Parathyroid adenoma (tissue), 2 donors: ENCODE measurements around the gene PARS2.

Source experiments
- H2AFZ ChIP-seq: fragments of 300-600 bp; sonication (generic); one replicate; pipeline ENCODE4 v1.7.0; 2017; ENCODE audit warnings: antibody characterized with exemption, mild to moderate bottlenecking
- H3K27ac ChIP-seq: fragments of 300-600 bp; sonication (generic); one replicate; pipeline ENCODE4 v1.7.0; 2017
- H3K27me3 ChIP-seq: fragments of 300-600 bp; sonication (generic); one replicate; pipeline ENCODE4 v1.7.0; 2017; ENCODE audit warnings: low read length; ENCODE audit not compliant: control insufficient read depth, insufficient read depth
- H3K36me3 ChIP-seq: fragments of 300-600 bp; sonication (generic); one replicate; pipeline ENCODE4 v1.7.0; 2017; ENCODE audit warnings: low read length; ENCODE audit not compliant: control insufficient read depth, insufficient read depth
- H3K4me1 ChIP-seq: fragments of 300-600 bp; sonication (generic); one replicate; pipeline ENCODE4 v1.7.0; 2017; ENCODE audit warnings: control low read depth
- H3K4me2 ChIP-seq: fragments of 300-600 bp; sonication (generic); one replicate; pipeline ENCODE4 v1.7.0; 2017; ENCODE audit warnings: low read length
- H3K4me3 ChIP-seq: fragments of 300-600 bp; sonication (generic); one replicate; pipeline ENCODE4 v1.7.0; 2017; ENCODE audit warnings: low read depth, low read length
- H3K79me2 ChIP-seq: fragments of 300-600 bp; sonication (generic); one replicate; pipeline ENCODE4 v1.7.0; 2017; ENCODE audit warnings: control low read depth
- H3K9ac ChIP-seq: fragments of 300-600 bp; sonication (generic); one replicate; pipeline ENCODE4 v1.7.0; 2017; ENCODE audit warnings: mild to moderate bottlenecking
- H3K9me3 ChIP-seq: fragments of 300-600 bp; sonication (generic); one replicate; pipeline ENCODE4 v1.7.0; 2017; ENCODE audit warnings: low read length; ENCODE audit not compliant: control insufficient read depth
- TF ChIP-seq, protein P1 (sequence below): fragments of 300-600 bp; sonication (generic); IDR thresholded peaks from one replicate; pipeline ENCODE4 v1.7.0; 2017; ENCODE audit warnings: antibody characterized with exemption, mild to moderate bottlenecking
- donor health status: primary hyperparathyroidism.

The PARS2 gene

DNA sequence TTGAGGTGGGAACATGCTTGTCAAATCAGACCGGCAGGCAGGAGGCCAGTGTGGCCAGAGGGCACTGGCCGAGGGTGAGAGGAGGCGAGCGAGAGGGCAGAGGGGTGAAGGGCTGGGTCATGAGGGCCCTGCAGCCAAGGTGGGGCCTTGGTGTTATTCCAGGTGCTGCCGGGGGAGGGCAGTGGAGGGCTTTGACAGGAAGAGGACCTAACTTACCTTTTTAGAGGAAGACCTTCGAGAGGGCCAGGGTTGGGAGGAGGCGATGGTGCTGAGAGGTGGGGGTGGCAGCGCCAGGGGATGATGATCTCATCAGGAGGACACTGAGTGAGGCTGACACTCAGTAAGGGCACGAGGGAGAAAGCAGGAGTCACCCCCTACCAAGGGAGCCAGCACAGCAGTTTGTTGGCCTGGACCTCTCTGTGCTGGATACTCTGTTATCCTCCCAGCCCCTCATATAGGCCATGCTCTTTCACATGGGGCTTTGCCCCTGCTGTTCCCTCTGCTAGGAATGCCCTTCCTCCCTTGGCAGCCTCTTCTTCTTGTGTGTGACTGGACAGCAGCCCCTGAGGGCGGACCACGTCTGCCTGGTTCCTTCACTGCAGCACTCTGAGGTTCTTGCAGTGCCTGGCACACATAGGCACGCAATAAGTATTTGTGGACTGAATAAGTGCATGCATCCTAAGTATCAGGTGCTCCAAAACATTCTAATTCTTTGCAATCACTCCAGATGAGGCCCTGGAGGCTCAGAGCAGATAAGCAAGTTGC lies 44.3 kb upstream of the PARS2 start:
- Histone ChIP-seq H3K4me1 (no peaks in the 10 kb centered on the region), H3K4me3 (no peak overlapping the region), H2AFZ (no peak overlapping the region), H3K27me3 (no peaks in the 10 kb centered on the region), H3K4me2 (no peak overlapping the region), H3K9ac (no peak overlapping the region), H3K36me3 (no peaks in the 10 kb centered on the region), H3K9me3 (no peaks in the 10 kb centered on the region), H3K79me2 (no peaks in the 10 kb centered on the region), H3K27ac (no peak overlapping the region)
- TF ChIP-seq, protein P1, sequence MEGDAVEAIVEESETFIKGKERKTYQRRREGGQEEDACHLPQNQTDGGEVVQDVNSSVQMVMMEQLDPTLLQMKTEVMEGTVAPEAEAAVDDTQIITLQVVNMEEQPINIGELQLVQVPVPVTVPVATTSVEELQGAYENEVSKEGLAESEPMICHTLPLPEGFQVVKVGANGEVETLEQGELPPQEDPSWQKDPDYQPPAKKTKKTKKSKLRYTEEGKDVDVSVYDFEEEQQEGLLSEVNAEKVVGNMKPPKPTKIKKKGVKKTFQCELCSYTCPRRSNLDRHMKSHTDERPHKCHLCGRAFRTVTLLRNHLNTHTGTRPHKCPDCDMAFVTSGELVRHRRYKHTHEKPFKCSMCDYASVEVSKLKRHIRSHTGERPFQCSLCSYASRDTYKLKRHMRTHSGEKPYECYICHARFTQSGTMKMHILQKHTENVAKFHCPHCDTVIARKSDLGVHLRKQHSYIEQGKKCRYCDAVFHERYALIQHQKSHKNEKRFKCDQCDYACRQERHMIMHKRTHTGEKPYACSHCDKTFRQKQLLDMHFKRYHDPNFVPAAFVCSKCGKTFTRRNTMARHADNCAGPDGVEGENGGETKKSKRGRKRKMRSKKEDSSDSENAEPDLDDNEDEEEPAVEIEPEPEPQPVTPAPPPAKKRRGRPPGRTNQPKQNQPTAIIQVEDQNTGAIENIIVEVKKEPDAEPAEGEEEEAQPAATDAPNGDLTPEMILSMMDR: no peak

DNA sequence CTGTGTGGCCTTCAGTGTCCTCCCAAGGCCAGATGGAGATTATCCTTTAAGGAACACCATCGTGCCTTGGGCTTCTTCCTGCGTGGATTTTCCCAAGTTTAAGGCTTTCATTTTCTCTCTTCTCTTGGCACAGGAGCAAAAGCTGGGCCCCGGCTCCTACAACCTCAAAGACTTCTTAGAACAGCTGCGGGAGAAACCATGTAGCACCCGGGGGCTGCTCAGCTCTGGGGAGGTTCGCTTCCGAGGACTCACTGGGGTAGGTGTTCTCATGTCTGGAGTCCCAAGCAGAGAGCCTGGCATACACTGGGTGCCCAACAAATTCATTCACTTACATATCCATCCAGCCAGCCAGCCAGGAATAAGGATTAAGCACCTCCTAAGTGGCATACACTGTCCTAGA lies 43.4 kb upstream of the PARS2 start:
- Histone ChIP-seq H3K79me2 (no peaks in the 10 kb centered on the region), H3K4me3 (no peak overlapping the region), H3K27me3 (no peaks in the 10 kb centered on the region), H3K9ac (no peak overlapping the region), H3K36me3 (no peaks in the 10 kb centered on the region), H3K4me1 (no peaks in the 10 kb centered on the region), H3K4me2 (no peak overlapping the region), H3K9me3 (no peaks in the 10 kb centered on the region), H2AFZ (no peak overlapping the region), H3K27ac (no peak overlapping the region)
- TF ChIP-seq, protein P1: no peak

DNA sequence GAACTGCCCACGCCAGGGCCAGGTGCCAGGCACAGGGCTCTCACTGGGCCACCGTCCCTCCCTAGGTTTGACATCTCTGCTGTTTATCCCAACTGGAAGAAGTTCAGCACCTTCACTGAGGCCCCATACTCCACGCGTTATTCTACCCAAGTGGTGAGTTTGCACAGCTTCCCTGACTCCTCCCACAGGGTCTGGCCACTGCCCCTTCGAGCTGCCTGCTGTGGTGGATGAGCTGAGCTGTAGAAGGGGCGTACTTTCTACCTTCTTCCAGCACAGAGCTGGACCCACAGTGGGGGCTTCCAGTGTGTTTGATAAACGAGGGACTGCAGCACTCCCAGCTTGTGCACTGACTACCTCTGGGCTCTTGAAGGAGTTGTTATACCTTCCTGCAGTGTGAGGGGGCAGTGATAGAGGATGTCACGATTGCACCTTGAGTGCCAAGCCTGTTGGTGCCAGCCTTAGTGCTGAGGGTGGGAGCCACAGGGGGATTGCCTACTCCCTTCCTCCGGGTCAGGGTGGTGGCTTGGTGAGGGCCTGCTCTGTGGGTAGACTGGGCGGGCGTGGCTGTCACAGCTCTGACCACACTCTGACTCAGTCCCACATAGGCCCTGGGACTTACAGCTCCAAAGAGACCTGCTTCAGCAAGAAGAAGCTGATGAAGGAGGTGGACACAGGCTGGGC lies 42.7 kb upstream of the PARS2 start:
- no peaks in the 10 kb centered on the region for H3K9me3 ChIP-seq
- TF ChIP-seq, protein P1: no peak
- no peaks in the 10 kb centered on the region for H3K36me3 ChIP-seq
- no peak overlapping the region for H3K4me2 ChIP-seq
- H3K79me2 ChIP-seq: no peaks in the 10 kb centered on the region
- no peak overlapping the region for H3K9ac ChIP-seq
- H3K4me1 ChIP-seq: no peaks in the 10 kb centered on the region
- H3K27me3 ChIP-seq: no peaks in the 10 kb centered on the region
- no peak overlapping the region for H3K27ac ChIP-seq
- H3K4me3 ChIP-seq: no peak overlapping the region
- no peak overlapping the region for H2AFZ ChIP-seq

DNA sequence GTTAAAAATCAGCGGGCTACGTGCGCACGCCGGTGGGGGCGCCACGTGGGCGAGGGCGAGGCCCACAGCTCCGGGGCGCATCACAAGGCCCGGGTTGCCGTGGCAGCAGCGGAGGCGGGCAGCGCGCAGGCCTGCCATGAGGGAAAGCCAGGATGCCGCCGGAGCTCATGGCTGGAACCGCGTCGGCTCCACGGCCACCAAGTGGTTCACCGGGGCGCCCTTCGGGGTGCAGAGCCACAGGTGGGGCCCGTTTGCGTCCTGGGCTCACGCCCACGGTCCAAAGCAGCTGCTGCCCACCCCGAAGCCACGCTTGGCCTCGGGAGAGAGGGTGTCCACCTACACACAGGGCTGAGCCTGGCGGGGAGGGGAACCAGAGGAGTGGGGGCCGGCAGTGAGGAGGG lies 41.7 kb upstream of the PARS2 start:
- H3K9ac ChIP-seq: no peak overlapping the region
- no peaks in the 10 kb centered on the region for H3K27me3 ChIP-seq
- TF ChIP-seq, protein P1: no peak
- H3K4me3 ChIP-seq: no peak overlapping the region
- no peaks in the 10 kb centered on the region for H3K36me3 ChIP-seq
- no peak overlapping the region for H2AFZ ChIP-seq
- no peaks in the 10 kb centered on the region for H3K9me3 ChIP-seq
- H3K27ac ChIP-seq: no peak overlapping the region
- H3K4me2 ChIP-seq: no peak overlapping the region
- no peaks in the 10 kb centered on the region for H3K79me2 ChIP-seq
- H3K4me1 ChIP-seq: no peaks in the 10 kb centered on the region

DNA sequence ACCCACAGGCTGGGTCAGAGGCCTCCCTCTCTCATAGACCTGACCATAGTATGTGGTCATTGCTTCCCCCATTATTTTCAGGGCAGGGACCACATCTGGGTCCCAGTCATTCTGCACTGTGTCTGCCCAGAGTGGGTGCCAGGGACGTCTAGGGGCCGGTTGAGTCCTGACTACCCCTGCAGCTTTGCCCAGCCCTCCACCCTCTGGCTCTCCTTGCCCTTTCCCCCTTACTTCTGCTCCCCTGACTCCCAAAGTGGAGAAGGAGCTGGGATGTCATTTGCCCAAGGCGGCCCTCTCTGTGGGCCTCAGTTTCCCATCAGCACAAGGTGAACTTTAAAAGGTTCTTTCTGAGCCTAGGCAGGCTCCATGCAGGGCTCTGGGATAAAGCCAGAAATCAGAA lies 41.1 kb upstream of the PARS2 start:
- Histone ChIP-seq H2AFZ (no peak overlapping the region), H3K9ac (no peak overlapping the region), H3K4me3 (no peak overlapping the region), H3K4me1 (no peaks in the 10 kb centered on the region), H3K79me2 (no peaks in the 10 kb centered on the region), H3K27ac (no peak overlapping the region), H3K36me3 (no peaks in the 10 kb centered on the region), H3K9me3 (no peaks in the 10 kb centered on the region), H3K27me3 (no peaks in the 10 kb centered on the region), H3K4me2 (no peak overlapping the region)
- TF ChIP-seq, protein P1: no peak
